ENCODE measurements around the gene YKT6.
"Not testable (repeated sequence)": the region's sequence is repeated elsewhere in the genome, so short reads cannot be mapped to it uniquely, and the experiment has no call there.

YKT6 gene

DNA sequence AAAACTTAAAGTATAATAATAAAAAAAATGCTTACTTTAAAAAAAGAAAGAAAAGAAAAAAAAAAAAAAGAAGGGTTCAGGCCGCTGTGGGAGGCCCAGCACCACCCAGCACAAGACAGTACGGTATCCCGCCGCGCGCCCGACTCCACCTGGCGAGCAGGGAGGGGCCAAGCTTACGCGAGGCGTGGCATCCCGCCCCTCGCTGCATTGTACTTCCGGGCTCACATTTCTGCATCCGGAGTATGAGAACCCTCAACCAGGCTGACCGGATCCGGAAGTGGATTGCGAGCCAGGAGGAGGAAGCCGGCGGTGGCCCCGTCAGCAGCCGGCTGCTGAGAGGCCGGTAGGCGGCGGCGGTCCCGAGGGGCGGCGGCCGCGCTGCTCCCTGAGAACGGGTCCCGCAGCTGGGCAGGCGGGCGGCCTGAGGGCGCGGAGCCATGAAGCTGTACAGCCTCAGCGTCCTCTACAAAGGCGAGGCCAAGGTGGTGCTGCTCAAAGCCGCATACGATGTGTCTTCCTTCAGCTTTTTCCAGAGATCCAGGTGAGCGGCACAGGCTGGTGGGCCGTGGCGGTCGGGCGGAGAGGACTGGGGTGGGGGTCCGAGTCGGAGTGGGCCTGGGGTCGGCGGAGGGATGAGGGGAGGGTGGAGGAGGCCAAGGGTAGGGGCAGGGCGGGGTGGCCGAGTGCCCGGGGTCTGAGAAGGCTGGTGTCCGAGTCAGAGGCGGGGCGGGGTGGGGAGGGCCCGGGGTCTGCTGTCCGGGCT lies at the start of gene YKT6:
YKT6 (plus strand) TSS at position 280 of the 763 bp plus-strand sequence; CDS start at position 438, 158 bp downstream.
- DNase-seq (ENCODE audit: low spot score), result peak; percentile 100

DNA sequence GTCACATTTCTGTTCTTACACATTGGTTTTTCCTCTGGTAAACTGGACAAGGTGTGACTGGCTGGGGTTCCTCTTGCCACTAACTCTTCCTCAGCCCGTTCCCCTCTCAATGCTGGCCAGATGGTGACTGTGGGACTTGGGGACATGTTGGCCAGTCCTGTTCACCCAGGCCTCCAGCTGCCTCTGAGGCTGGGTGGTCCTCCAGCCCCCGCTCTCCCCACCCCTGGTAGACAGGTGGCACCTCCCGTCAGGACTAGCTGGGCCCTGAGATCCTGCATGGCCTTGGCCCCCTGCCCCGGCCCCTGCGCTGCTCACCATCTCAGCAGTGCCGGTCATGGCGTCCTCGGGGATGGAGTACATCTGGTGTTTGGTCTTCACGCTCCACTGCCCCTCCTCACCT lies 48.8 kb upstream of the YKT6 start:
- no peak for DNase-seq (ENCODE audit: low spot score)

DNA sequence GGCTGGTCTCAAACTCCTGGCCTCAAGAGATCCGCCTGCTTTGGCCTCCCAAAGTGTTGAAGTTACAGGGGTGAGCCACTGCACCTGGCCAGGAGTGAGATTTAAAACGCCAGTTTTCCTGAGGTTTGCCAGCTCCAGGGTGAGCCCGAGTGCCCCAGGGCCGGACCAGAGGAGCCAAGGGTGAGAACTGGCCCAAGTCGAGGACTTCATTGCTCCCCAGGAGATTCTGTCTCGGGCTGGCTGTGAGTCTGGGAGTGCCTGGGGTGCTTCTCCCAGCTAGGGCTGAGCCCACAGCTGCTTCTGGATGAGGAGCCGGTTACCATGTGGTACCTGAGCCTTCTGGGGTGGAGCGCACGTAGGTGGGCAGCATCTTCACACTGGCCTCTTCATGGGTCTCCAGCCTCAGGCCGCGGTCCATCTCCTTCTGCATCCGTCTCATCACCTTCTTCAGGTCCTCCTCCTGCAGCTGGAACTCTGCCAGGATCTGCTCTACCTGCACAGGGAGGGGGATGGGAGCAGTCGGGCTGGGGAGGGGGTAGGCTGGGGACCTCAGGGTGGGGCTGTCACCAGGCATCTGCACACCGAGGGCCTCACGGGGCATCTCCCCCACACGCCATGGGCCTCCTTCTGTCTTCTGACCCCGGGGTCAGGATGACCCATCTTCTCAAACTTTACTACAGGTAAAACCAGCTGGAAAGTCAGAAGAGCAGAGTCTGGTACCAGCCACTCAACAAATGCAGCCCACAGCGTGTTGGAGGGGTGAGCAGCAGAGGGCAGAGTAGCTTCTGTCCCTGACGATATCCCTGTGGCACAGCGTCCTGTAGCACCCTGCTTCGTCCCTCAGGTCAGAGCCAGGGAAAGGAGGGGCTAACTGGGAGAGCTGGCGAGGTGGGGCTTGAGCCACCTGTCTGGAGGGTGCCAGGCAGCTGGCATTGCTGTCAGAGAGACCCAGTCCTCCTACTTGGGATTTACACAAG lies 47.5 kb upstream of the YKT6 start:
- no peak for DNase-seq (ENCODE audit: low spot score)

DNA sequence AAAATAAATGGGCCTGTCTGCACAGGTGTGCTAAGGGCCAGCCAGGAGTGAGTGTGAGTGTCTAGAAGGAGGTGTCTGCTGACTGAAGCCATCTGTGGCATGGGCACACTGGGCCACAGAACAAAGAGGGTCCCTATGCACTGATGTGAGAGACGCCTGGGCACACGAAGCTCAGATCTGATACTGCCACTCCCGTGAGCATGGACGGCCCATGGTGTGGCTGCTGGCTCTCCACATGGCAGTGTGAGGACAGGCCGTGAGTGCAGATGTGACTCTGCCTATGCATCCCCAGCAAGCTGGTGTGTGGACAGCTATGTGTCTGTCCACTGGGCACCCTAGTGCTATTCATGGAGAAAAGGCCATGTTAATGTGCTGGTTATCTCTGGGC lies 46.8 kb upstream of the YKT6 start:
- DNase-seq (ENCODE audit: low spot score), result no peak

DNA sequence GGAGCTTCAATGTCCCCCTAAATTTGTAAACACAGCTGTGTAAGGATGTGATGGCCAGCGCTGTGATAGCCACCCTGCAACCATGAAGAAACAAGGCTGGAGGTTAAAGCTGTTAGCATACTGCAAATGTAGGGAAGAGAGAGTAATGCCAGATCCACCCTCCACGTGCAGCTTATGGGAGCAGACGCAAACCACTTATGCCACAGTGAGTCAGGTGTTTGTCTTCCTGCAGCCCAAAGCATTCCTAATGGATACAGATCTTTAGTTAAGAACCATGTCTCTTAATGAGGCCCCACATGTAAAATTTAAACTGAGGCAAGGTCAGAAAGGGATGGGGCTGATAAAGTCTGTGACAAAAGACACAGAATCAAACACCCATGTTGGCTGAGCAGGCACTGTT lies 46.1 kb upstream of the YKT6 start:
- DNase-seq (ENCODE audit: low spot score), result no peak

DNA sequence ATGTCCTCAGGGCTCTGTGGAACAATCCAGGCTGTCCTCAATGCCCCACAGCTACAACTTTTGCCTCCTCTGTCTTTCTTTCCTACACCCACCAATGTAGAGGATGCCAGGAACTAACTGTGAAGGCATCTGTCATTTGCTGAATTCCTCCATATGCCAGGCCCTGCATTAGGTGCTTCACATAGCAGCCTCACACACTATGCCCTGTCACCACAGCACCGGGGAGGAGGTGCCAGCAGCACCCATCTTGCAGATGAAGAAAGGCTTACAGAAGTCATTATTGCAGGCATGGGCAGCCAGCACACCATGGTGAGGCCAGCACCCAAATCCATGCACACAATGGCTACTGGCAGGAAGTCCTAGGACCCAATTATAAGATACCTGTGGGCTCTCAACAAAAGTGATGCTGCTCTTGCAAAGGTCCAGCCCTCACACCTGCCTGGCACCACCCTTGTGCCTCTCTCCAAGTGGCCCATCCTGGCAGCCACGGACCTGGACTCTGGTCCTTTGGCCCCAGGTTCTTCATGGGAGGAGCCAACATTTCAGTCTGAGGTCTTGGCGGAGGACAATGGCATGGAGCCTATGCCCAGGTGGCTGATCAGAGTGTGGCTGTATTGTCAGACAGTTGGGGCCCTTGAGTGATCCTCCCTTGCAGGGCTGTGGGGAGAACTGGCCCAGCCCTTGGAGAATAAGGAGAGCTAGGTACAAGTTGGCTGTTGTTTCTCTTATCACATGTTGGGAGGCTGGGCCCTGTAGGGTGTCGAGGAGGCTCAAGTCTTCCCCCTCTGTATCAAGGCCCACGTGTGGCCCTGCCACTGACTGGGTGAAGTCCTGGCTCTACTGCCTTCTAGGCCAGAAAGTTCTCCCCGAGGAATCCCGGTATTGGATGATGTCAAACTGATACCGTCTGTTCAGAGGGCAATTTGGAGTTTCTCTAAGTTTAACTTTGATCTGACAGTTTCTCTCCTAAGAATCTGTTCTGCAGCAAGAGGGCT lies 45.3 kb upstream of the YKT6 start:
- no peak for DNase-seq (ENCODE audit: low spot score)

DNA sequence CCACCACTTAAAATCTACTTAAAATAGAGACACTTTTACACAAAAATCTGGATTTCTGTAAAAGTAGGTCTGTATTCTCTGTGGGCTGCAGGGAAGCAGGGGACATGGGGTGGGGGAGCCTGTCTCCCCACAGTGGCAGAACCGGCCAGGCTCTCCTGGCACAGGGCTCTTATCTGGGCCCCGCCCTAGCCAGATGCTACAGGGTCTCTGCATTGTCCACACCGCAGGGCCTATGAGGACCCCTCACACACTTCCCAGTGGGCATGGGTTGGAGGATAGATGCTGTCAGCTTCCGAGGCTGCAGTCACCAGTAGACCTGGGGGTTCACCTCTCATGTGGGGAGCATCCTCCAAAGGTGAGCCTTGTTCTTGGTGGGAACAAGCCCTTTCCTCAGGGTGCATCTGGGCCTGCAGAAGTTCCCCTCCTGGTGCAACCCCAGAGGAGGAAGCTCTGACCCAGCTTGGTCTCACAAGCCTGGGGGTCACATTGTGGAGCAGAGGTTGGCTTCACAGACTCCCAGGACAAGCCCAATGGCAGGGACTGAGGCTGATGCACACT lies 44.2 kb upstream of the YKT6 start:
- DNase-seq (ENCODE audit: low spot score), result no peak

DNA sequence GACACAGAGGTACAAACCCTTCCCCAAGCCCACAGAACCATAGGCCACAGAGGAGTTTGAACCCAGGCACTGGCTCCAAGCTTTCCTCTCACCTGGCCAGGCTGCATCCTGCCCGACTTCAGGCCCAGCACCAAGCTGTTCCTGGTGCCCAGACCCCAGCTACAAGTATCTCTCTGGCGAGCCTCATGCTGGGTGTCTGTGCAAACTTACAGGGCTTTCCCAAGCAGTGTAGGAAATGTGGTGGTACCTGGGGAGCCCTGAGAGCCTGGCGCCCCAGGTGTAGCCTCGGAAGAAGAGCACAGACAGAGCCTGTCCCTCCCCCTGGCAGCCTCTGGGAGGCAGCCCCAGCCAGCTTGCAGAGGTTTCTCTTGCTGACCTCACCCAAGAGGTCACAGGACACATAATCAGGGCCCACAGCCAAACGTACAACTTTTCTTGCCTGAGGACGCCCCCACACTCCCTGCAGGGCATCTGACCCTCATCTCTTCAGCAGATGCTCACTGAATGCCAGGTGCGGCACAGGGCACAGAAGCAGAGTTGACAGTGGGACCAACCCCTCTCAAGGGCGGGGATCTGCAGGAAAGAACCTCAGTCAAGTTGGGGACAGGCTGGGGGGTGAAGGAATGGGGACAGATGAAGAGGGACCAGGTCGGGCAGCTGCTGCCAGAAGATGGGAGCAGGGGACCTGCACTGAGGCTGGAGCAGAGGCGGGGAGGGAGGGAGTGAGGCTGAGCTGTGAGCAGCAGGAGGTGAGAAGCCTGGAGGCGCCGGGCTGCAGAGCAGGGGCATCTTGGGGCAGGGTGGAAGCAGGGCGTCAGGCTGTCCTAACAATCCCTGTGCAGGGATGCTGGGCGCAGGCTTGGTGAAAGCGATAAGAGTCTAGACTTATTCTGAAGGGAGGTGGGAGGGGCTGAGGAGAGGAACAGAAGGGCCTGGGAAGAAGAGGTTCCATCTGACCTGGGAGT lies 43.4 kb upstream of the YKT6 start:
- no peak for DNase-seq (ENCODE audit: low spot score)

DNA sequence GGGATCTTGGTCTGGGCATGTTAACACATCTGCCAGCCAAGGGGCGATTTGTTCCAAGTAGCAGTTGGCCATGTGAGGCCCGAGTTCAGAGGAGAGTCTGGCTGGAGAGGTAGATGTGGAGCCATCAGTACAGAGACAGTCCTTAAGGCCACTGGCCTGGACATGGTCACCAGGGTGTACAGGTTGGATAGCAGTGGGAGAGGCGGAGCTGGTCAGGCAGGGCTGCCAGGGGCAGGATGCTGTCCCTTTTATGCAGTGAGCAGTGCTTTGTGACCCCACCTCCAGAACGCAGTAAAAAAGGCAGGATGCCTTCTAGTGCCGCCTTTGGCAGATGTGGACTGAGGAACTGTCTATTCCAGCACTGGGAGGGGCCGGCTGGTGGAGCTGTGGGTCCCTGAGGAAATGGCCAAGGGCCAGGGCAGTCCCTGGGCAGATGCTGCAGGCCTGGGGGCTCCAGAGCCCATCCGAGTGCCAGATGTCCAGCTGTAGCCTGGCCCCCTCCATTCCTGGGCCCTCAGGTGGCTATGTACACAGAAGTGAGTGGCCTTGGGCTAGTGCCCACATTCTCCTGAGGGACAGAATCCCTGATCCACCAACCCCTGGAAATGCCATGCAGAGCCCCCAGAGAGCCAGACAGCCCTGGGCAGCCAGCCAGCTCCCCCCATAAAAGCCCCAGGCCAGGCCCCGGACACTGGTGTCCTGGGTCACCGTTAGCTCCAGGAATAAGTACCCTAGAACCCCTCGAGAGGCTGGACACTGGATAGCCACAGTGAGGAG lies 42.5 kb upstream of the YKT6 start:
- DNase-seq (ENCODE audit: low spot score), result no peak

DNA sequence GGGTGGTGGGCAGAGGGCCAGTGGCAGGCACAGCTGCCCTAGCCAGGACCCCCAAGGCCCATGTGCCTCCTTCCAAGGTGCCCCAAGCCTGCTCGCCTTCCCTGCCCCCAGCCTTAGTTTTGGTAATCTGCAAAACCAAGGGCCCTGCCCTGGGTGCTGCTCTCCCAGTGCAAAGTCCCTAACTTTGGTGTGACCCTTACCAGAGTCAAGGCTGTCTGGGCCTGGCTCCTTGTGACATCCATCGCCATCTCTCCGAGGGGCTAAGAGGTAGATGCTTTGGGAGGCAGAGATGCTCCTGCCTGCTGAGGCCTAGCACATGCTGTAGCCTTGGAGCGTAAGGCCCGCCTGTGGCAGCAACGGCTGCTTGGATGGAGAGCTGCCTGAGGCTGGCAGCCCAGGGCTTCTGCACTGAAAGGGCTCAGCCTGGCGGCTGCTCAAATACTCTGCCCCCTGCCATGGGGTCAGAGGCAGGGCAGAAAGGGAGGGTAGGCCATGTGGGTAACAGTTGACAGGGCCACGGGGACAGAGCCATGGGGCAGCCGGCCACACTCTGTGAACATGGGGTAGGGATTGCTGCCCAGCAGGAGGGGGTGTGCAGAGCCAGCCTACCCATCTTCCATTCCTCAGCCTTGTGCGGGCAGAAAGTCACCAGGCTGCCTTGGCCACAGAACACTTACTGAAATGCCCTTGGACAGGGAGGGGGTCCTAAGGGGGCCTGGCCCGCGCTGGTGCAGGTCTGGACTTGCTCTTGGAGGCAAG lies 41.7 kb upstream of the YKT6 start:
- no peak for DNase-seq (ENCODE audit: low spot score)

DNA sequence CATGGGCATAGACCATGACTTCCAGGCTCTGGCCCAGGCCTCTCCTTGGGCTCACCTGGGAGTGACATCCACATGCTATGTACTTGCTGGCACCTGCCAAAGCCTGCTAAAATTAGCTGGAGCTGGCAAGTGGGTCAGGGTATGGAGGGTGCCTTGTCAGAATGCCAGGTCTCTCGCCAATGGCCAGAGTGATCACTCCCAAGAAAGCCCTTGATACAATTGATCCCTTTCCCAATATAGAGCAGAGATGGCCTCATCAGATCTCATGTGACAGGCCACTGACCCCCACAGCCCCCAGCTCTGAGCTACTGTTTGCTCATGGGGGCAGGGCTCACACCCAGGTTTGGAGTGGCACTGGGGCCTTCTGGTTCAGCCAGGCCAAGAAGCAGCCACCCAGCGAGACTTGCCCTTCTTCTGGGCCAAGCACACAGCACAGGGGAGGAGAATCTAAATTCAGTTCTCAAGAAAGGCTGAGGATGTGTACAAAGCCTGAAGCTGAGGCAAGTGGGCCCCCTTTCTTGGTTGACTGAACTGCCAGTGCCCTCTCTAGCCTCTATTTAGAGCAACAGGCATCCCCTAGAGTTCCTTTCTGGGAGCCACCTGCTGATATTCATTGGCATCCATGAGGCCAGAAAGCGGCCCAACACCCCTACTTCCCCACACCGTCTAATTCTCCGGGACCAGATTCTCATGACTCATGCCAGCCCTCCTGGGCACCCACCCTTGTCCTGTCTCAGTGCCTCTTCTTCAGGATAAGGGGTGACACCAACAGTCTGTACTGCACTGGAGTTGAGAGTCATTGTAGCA lies 40.8 kb upstream of the YKT6 start:
- DNase-seq (ENCODE audit: low spot score), result no peak

DNA sequence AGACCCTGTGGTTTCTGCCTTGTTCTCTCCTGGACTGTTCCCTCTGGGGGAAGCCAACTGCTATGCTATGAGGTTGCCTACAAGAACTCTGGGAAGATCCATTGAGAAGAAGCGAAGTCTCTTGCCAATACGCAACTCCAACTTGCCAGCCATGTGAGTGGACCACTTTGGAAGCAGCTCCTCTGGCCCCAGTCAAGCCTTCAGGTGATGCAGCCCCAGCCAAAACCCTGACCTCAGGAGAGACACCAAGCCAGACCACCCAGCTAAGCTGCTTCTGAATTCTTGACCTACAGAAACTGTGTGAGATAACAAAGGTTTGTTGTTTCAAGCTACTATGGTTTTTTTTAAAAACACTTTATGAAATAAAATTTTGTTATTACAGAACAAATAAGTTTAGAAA lies 39.4 kb upstream of the YKT6 start:
- no peak for DNase-seq (ENCODE audit: low spot score)

DNA sequence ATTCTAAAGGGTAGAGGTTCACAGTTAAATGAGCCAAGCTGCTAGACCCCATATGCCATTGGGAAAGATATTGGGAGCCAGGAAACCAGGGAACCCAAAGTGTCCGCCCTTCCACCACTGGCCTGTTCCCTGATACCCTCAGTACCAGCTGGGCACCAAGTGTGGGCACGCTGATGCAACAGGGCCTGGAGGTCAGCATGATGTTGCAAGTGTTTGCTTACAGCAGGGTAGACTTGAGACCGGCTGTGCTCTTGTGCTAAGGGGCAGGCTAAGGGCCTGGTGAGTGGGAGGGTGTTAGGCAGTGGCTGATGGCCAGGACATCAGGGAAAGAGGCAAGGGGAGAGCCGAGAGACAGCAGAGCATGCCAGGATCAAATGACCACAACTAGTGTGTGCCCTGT lies 38.6 kb upstream of the YKT6 start:
- no peak for DNase-seq (ENCODE audit: low spot score)

DNA sequence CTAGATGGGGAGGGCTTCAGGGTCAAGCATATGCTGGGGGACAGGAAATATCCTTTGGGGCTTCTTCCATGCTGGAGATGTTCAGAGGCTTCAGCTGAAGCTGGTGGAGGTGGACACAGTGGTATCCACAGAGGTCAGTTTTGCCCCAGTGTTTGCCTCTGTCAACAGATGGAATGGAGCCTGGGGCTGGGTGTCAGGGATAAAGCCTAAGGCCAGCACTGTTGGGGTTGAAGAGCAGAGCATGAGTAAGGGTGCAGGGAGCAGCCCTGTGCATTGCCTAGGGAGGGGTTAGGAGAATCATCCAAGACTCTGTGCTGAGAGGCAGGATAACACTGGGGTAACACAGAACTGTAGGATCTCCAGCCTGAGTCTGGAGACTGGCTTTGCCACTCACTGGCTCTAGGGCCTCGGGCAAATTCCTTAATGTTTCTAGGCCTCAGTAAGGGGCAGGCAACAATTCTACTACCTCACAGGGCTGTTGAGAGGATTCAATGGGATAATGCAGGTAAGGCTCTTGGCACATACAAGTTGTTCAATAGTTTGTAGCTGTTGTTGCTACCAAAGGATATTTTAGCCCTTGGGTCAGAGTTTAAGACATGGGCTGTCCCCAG lies 37.9 kb upstream of the YKT6 start:
- no peak for DNase-seq (ENCODE audit: low spot score)

DNA sequence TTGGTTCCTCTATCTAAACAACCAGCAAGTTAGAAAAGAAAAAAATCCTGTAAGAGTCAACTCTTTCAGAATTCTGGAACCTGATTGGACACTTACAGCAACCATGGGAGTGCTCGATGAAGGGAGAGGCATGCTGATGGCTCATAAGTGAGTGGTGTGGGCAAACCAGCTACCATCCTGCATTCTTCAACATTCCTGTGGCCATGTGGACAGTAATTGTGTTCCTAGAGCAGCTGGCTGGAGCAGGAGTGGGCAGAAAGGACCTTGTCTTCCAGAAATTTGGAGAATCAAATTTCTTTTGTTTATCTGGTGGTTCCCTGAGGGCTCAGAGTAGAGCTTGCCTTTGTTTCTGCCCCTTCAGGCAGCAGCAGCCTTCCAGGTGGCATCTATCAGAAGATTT lies 37.2 kb upstream of the YKT6 start:
- DNase-seq (ENCODE audit: low spot score), result no peak

DNA sequence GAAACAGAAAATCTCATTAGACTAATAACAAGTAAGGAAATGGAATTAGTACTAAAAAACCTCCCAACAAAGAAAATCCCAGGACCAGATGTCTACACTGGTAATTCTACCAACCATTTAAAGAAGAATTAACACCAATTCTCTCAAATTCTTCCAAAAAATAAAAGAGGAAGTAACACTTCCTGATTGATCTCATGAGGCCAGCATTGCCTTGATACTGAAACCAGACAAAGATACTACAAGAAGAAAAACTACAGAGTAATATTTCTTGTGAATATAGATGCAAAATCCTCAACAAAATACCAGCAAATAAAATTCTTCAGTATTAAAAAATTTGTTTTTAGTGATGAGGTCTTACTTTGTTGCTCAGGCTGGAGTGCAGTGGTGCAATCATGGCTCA lies 32.9 kb upstream of the YKT6 start:
- DNase-seq (ENCODE audit: low spot score), result peak; percentile 53

DNA sequence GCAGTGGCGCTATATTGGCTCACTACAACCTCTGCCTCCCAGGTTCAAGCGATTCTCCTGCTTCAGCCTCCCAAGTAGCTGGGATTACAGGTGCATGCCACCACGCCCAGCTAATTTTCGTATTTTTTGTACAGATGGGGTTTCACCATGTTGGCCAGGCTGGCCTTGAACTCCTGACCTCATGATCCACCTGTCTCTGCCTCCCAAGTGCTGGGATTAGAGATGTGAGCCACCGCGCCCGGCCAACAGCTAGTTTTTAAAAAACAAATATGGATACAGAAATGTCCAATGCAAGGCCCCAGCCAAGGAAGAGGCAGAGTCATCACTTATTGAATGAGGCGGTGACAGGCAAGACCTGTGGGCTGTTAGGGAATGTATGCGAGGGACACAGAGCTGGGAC lies 28.9 kb upstream of the YKT6 start:
- DNase-seq (ENCODE audit: low spot score), result not testable (repeated sequence)

DNA sequence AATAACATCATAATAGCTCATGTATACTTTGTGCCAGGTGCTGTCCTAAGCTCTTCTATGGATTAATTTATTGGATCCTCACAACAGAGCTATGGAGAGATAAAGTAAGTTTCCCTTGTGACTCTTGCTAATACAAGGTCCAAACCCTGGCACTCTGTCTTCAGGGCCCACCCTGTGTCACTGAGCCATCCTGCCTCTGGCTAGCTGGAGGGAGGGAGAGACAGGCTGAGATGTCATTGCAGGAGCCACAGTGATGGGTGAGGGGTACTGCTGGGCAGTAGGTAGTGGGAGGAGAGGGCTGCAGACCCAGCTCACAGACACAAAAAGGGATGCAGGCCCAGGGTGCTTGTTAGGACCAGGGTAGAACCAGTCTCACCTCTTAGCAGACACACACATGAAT lies 28.4 kb upstream of the YKT6 start:
- DNase-seq (ENCODE audit: low spot score), result no peak

Data from NAMALWA (cell line).